ENCODE results near the gene PEX11G.

The PEX11G gene

GRCh38 chr19:7521551-7522071 is 32.8 kb upstream of the PEX11G start:
- no peak for DNase-seq

- no peak for DNase-seq
These were observed 31.6 kb upstream of the PEX11G start for GRCh38 chr19:7520131-7521051.

- DNase-seq = no peak
These were observed 30.7 kb upstream of the PEX11G start for GRCh38 chr19:7519361-7520130.

GRCh38 chr19:7516878-7517277 is 28.0 kb upstream of the PEX11G start:
- no peak for DNase-seq

- DNase-seq = no peak
These were observed 27.5 kb upstream of the PEX11G start for GRCh38 chr19:7516333-7516732.

- peak; percentile 38 for DNase-seq
These were observed 26.9 kb upstream of the PEX11G start, which contains the start of gene ZNF358 for GRCh38 chr19:7515645-7516151. ZNF358 (plus strand) TSS chr19:7516103; CDS start chr19:7519243, 3,140 bp downstream.

GRCh38 chr19:7515110-7515644 is 26.3 kb upstream of the PEX11G start:
- no peak for DNase-seq

- DNase-seq = no peak
These were observed 25.2 kb upstream of the PEX11G start for GRCh38 chr19:7513809-7514642.

GRCh38 chr19:7512400-7512851 is 23.6 kb upstream of the PEX11G start:
- no peak for DNase-seq

GRCh38 chr19:7509625-7510024 is 20.8 kb upstream of the PEX11G start:
- DNase-seq = no peak

GRCh38 chr19:7507884-7508283 is 19.0 kb upstream of the PEX11G start:
- DNase-seq = no peak

- no peak for DNase-seq
These were observed 17.8 kb upstream of the PEX11G start for GRCh38 chr19:7506385-7507328.

- DNase-seq = no peak
These were observed 17.0 kb upstream of the PEX11G start for GRCh38 chr19:7505682-7506384.

- DNase-seq = no peak
These were observed 16.4 kb upstream of the PEX11G start for GRCh38 chr19:7505288-7505681.

GRCh38 chr19:7504684-7505083 is 15.8 kb upstream of the PEX11G start:
- DNase-seq = no peak

GRCh38 chr19:7502552-7502951 is 13.7 kb upstream of the PEX11G start:
- no peak for DNase-seq

GRCh38 chr19:7500811-7501450 is 12.1 kb upstream of the PEX11G start:
- peak; percentile 71 for DNase-seq

GRCh38 chr19:7497292-7497691 is 8.5 kb upstream of the PEX11G start:
- DNase-seq = no peak

- DNase-seq = no peak
These were observed 5.7 kb upstream of the PEX11G start for GRCh38 chr19:7494416-7495098.

Measured in NCI-H1092 (cell line).